GM12801 (cell line): ENCODE data around the gene B4GALT5.

Experiments
- TF ChIP-seq, protein P1 (sequence below): IDR thresholded peaks from one replicate; pipeline ENCODE4 v1.5.1; 2011; ENCODE audit warnings: control low read depth; ENCODE audit not compliant: insufficient read length; ENCODE audit errors: extremely low read depth

Gene B4GALT5

DNA sequence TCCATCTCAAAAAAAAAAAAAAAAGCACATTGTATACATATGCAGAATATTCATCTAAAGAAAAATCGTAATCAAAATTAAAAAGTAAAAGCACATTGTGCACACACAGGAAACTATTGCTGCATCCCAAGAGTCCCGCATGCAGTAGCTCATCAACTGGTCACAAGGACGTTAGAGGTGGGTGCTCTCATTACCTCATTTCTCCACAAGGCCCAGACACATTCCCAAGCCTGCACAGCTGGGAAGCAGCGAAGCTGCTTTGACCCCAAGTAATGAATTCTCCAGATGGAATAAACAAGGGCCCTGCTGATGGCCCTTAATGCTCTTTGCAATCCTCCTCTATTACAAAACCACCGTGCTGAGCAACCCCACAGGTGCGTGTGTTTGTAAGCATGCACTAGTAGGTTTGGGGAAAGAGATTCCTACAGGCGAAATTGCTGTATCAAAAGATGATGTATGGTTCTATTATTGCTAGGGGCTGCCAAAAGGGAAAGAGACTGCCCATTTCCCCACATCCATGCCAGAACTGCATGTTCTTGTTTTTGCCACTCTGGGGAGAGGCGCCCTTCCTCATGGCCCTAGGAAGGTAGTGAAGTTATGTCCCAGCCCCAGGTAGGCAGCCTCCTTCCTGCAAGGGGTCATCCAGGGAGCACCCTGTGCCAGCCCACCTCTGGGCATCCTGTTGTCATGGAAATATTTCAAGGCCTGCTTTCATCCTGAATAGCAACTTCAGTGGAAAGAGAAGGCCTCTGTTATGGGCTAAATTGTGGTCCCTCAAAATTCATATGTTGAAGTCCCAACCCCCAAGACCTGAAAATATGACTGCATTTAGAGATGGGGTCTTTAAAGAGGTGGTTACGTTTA, 111.1 kb downstream of the B4GALT5 start:
- TF ChIP-seq, protein P1, sequence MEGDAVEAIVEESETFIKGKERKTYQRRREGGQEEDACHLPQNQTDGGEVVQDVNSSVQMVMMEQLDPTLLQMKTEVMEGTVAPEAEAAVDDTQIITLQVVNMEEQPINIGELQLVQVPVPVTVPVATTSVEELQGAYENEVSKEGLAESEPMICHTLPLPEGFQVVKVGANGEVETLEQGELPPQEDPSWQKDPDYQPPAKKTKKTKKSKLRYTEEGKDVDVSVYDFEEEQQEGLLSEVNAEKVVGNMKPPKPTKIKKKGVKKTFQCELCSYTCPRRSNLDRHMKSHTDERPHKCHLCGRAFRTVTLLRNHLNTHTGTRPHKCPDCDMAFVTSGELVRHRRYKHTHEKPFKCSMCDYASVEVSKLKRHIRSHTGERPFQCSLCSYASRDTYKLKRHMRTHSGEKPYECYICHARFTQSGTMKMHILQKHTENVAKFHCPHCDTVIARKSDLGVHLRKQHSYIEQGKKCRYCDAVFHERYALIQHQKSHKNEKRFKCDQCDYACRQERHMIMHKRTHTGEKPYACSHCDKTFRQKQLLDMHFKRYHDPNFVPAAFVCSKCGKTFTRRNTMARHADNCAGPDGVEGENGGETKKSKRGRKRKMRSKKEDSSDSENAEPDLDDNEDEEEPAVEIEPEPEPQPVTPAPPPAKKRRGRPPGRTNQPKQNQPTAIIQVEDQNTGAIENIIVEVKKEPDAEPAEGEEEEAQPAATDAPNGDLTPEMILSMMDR: no peak

DNA sequence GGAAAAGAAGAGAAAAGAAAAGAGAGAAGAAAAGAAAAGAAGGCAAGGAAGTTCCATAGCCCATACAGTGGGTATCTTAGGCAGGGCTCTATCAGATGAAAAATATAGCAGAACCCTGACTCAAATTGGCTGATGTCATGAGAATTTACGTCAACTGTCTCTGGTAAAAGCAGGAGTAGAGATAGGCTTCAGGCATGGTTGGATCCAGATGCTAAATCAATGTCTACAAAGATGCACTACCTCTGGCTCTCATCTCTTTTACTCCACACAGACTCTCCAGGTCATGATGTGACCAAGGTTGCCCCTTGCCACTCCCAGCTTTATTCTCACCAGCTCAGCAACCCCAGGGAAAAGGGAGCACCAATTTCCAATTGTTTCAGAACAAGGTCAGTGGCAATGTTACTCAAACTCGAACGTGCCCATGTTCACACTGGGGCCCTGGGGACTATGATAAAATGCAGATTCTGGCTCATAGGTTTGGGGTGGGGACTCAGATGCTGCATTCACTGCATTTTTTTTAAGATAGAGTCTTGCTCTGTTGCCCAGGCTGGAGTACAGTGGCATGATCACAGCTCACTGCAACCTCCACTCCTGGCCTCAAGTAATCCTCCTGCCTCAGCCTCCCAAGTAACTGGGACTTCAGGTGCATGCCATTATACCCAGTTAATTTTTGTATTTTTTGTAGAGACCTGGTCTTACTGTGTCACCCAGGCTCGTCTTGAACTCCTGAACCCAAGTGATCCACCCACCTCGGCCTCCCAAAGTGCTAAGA, 112.3 kb downstream of the B4GALT5 start:
- TF ChIP-seq, protein P1: no peak

DNA sequence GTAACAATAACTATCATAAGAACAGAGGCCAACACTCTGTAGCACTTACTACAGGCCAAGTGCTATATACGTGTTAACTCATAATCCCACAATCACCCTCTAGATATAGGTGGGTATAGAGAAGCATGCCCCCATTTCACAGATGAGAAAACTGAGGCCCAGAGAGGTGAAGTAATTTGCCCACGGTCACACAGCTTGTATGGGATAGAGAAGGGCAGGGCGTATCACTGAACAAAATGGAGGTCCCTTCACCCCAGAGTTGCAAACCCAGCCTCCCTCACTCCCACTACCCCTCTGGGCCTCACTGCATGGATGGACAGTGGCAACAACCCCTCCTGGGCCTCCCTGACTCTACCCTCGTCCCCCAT, 113.9 kb downstream of the B4GALT5 start:
- TF ChIP-seq, protein P1: no peak

DNA sequence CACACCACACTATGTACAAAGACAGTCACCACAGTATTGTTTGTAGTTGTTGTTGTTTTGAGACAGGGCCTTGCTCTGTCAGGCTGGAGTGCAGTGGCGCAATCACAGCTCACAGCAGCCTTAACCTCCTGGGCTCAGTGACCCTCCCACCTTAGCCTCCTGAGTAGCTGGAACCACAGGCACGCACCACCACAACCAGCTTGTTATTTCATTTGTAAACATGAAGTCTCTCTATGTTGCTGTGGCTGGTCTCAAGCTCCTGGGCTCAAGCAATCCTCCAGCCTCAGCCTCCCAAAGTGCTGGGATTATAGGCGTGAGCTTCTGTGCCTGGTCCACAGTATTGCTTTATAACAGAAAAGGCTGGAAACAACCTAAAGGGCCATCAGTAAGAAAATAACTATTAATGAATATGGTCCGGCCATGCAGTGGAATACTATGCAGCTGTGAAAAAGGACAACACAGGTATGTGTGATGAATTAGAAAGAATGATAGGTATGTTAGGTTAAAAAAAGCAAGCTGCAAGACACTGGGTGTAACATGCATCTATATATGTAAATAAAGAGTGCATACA, 115.8 kb downstream of the B4GALT5 start:
- TF ChIP-seq, protein P1: no peak

DNA sequence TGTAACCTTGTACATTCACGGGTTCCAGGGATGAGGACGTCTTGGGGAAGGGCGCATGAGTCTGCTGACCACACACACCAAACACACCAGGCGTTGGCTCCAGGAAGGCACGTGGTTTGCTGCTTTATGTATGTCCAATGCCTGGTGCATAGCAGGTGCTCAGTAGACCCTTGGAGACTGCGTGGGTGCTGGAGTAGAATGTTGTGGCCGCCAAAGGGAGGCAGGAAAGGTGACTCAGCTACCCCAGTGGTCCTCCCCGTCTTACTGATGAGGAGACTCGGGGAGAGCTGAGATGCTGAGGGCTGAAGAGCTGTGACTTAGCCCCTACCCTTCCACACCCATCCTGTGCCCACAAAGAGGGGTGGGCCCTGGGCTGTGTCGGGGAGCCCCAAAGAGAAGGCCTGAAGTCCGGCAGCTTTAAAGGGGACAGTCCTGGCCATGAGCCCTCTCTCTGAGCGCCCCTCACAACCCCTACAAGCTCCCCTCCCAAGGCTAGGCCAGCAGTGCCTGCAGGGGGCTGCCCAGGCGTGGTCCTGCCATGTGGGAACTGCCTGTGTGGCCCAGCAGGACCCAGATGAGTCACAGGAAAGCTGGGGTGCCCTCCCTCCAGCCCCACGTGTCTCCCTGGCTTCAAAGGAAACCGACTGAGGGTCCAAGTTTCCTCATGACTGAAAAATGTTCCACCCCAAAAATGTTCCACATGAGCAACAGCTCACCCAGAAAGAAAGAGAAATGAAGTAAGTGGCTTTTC, 117.7 kb downstream of the B4GALT5 start:
- TF ChIP-seq, protein P1: no peak

DNA sequence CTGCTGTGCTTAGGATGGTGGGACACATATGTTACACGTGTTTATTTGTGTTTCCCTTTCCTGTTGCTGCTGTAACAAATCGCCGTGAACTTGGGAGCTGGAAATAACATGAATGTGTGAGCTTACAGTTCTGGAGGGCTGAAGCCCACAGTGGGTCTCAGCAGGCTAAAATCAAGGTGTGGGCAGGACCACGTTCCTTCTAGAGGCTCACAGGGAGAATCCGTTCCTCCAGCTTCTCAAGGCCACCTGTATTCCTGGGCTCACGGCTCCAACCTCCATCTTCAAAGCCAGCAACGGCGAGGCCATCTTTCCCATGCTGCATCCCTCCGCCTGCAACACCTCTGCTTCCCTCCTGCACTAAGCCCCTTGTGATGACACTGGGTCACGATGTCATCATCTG, 118.3 kb downstream of the B4GALT5 start:
- TF ChIP-seq, protein P1: no peak

DNA sequence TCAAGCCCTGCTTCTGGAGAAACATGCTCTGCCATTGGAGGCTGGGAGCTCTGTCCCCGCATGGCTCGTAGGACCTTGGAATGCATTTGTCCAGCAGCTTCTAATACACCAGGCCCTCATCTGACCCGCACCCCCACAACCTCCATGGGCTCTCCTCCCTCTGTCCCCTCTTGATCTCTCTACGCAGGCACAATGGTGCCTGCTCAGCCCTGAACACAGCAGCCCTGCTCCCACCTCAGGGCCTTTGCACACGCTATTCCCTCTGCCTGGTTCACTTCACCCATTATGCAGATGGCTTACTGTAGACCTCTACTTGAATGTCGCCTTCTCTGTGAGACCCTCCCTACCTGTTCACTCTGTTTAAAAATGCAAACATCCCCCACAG, 118.8 kb downstream of the B4GALT5 start:
- TF ChIP-seq, protein P1: no peak
